Stimulated activated CD4-positive, alpha-beta T cell treated with anti-CD3 and anti-CD28 coated beads, Interleukin-2, amount 100 ng/mL, for 48 hours (primary cell): ENCODE results near the gene BCAS4.

ENCODE experiments used
- DNase-seq, 2 donors: peaks; one replicate each; pipeline ENCODE4 v3.0.0-alpha.2; 2020

Gene BCAS4

DNA sequence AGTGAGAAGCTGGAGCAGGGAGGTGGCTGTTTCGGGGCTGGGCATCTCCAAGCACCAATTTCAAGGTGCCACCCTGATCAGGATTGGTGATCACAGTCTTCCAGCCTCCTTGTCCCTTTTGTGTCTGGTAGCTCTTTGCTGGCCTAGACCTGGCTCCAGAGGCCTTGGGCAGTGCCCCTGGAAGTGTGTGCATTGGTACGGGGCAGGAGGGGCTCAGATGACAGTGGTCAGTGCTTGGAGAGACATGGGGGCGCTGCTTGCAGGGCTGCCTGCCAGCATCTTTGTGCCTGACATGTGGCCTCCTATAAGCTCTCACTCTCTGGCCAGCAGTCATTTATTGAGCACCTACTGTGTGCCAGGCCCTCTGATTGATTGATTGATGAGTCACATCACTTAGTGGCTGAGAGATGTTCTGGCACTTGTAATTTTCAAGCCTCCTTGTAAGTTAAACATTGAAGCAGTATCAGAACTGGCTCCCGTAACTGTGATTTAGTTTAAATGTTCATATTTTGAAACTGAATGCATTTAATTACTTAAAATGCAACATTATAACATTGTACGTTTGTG, 61.7 kb downstream of the BCAS4 start:
- DNase-seq: no peak

DNA sequence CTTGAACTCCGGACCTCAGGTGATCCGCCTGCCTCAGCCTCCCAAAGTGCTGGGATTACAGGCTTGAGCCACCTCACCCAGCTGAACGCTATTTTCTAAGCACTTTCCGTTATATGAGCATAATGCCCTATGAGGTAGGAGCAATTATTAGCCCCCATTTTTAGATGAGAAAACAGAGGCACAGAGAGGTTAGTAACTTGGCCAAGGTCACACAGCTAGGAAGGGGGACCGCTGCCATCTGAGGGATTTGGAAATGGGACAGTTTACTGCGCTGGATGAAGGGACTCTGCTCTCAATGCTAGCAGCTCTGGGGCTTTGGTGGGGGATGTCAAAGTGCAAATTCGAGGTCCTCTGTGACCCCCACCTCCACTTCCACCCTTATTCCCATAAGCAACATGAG, 62.5 kb downstream of the BCAS4 start:
- no peak for DNase-seq

DNA sequence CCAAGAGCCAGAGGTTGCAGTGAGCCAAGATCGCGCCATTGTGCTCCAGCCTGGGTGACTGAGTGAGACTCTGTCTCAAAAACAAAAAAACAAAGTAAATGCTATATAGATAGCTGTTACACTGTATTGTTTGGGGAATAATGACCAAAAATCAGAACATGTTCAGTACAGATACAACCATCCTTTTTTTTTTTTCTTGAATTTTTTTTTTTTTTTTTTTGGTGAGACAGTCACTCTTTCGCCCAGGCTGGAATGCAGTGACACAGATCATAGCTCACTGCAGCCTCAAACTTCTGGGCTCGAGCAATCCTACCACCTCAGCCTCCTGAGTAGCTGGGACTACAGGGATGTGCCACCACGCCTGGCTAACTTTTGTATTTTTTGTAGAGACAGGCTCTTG, 63.7 kb downstream of the BCAS4 start:
- no peak for DNase-seq

DNA sequence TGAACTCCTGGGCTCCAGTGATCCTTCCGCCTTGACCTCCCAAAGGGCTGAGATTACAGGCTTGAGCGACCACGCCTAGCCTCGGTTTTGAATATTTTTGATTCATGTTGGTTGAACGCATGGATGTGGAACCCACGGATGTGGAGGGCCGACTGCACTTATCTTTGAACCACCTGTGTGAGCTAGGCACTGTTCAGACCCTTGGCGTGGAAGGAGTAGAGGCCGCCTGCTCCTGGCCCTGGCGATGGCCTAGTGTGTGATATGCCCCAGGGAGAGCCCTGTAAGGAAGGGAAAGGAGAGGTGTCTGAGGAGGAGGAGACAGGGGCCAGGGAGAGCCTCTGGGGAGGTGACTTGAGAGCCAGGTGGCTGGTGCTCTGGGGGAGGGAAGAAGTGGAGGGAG, 64.3 kb downstream of the BCAS4 start:
- DNase-seq: no peak

DNA sequence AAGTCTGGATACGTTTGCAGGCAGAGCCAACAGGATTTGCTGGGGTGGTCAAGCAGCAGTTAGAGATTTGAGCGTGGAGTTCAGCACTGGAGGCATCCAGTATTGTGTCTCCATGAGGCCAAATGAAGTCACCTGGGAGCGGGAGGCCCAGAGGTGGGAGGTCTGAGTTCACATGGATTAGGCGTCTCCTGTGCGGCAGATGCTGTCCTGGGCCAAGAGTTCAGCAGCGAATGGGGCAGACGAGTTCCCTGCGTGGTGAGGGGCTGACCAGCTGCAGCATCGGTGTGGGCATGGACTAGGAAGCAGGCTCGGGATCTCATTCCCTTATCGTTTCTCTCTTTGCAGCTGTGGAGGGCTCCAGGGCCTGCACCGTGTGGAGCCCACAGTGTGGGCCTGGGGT, 66.2 kb downstream of the BCAS4 start:
- DNase-seq: no peak

DNA sequence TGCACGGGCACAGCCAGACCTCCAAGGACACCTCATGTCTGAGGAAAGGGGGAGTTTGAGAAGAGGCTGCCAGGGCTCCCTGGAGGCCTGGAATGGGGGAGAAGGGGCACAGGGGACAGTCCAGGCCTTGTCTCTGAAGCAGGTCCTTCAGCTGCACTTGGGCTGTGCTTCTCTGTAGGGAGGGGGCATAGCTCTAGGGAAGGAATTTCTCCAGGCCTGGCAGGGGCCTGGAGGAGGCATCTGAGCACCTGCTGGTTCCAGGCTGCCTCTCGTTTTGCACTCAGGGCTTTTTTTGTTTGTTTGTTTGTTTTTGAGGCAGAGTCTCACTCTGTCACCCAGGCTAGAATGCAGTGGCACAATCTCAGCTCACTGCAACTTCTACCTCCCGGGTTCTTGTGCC, 67.7 kb downstream of the BCAS4 start:
- DNase-seq: no peak

DNA sequence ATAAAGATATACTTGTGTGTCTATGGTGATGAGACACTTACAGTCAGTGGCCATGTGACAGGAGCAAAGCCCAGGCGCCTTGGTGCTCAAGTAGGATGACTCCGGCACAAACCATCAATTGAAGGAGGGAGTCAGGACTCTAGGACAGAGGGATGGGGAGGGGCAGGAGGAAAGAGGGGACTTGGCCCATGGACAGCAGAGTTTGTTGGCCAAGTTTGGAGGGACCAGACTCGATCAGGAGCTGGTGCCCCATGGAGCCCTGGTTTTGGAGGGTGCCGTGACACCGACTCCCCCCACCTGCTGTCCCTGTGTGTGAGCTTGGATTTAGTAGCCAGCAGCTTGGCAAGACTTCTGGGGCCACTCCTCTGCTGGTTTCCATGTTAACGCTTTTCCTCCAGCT, 70.3 kb downstream of the BCAS4 start:
- no peak for DNase-seq

DNA sequence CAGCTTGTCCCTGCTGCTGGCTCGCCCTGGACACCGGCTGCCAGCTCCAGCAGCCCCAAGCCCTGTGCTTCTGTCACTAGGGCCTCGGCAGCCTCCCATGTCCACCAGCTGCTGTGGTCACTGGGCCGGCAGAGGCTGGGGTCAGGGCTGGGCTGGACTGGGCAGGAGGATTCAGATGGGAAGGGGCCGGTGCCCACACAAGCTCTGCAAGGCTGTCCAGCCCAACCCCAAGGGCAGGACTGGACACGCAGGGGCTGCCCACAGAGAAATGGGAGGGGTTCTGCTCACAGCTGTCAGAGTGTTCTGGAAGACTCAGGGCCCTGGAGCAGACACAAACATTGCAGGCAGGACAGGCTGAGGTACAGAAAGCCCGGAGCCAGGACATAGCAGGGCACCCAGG, 70.7 kb downstream of the BCAS4 start:
- no peak for DNase-seq

DNA sequence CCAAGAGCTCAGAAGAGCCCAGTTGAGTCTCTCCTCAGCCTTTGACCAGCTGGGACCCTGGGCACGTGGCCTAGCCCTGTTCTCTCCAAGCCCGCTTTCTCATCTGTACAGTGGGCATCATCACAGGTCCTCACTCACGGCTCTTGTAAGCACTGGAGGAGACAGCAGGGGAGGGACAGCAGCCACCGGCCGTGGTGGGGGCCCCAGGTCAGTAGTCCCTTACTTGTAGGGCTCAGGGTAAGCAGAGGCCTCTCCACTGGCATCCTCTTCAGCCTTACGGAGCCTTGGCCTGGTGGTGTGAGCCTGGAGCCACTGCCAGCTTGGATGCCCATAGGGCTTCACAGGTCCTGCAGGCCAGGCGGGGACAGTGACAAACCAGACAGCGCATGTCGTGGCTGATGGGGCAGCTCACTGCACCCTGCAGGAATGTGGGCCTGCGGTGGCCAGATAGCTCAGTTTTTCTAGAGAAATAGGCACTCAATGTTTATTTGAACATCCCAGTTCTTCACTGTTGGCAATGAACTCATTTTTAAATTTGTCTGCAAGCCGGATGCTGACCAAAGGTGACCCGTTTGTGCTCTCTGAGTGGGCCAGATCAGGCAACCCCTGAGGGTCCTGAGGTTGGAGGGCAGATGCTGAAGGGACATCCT, 71.3 kb downstream of the BCAS4 start:
- no peak for DNase-seq

DNA sequence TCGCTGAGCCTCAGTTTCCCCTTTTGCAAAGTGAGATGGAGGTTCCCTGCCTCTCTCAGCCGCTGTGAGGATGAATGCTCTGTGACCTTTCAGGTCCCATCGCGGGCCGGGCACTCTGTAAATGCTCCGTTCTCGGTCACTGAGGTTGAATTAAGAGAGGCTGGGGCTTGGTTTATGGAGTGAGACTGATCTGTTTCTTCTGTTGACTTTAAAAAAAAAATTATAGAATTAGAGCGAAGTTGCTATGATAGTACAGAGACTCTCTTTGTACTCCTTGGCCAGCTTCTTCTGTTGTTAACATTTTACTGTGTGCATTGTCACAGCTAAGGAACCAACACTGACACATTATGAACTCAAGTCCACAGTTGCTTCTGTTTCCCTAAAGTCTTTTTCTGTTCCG, 72.0 kb downstream of the BCAS4 start:
- no peak for DNase-seq

DNA sequence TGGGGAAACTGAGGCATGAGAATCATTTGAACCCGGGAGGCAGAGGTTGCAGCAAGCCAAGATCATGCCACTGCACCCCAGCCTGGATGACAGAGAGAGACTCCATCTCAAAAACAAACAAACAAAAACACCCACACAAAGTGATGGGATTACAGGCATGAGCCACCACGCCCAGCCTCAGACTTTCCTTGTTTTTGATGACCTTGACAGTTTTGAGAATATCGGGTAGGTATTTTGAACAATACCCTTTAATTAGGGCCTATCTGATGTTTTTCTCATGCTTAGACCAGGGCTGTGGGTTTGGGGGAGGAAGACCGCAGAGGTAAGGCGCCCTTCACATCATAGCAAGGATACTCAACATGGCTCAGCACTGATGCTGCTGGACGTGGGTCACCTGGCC, 72.9 kb downstream of the BCAS4 start:
- DNase-seq: no peak

DNA sequence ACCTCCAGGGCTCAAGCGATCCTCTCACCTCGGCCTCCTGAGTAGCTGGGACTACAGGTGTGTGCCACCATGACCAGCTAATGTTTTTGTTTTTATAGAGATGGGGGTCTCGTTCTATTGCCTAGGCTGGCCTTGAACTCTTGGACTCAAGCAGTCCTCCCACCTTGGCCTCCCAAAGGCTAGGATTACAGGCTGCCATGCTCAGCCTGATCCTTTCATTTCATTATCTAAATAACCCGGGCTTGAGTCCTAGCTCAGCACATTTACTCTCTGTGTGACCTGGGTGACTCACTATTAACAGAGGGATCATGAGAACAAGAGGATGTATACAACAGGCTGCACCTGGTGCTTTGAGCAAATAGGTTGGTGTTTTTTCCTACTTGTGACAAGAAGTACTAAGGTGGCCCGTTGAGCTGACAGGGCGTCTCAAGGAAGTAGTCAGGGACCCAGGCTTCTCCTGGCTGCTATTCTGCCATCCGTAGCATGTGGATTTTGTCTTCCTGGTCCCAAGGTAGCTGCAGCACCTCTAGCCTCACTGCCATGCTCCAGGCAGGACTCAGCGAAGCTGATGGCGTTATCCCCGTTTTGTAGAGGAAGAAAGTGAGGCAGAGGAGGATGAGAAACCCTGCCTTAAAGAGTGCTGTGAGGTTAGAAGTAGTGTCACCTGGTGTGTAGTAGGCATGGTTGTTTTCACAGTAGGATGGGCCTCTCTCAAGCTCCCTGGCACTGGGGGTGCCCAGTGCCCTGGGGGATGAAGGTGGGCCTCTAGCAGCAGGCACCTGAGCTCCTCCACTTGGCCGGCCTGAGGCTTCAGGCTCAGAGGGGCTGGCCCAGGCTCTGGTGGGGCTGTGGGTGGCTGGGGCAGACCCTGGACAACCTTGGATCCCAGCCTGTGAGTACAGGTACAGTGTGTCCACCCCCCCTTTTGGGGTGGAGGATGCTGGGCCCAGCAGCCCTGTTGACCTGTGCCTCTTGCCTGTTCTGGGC, 73.9 kb downstream of the BCAS4 start:
- DNase-seq: no peak

DNA sequence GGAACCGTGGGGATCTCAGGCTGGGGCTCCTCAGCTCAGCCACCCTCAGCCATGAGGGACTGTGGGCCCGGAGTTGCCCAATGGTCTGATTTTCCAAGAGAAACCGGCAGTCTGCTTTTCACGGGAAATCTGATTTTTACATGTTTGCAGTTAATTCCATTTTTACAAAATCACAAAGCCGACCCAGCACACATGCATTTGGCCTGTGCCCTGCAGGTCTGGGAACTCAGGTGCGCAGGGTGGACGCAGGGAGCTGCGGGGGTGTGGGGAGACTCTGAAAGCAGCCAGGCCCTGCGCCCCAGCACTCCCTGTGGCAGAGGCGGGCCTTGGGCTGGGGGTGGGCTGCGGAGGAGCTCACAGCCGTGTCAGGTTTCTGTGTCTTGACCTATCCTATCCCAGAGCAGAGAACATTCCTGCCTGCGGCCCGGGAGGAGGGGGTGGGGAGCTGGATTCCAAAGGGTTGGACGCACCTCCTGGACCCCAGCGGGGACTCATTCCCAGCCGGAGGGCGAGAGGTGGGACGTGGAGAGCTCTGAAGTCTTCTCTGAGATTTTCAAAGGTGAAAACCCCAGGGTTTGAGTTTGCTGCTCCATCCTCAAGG, 75.8 kb downstream of the BCAS4 start:
- no peak for DNase-seq

DNA sequence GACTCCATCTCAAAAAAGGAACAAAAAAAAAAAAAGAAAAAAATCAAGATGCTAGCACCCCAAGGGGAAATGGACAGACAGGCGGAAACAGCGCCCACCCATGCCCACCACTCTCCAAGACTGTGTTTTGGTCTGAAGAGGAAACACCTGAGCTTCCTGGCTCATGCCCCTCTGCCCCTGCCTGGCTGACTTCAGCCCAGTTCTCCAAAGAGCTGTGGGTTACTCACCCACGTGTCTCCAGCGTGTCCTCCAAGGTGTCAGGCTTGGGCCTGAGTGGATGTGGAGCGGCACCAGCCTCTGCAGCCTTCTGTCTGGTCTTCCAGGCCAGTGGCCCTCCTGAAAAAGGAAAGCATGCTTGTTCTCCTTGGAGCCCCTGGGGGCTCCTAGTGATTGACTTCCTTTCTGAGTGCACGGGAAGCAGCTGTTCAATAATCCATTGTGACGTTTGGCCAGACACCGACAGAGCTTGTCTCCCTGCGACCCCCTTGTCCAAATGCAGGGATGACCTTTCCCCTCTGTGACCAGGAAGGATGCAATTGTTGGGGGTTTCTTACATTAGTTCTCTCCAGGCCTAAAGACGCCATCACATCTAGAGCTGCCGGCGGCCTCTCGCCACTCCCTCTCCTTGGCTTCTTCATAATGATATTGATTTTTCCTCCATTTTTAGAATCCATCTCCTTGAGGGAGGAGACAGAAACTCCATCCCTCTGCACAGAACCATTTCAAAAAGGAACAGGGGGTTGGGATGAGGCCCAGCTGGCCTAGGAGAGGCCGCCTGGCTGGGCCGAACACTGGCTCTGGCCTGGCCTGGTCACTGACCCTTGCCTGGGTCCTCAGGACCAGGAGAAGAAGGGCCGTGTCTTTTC, 77.9 kb downstream of the BCAS4 start:
- no peak for DNase-seq

DNA sequence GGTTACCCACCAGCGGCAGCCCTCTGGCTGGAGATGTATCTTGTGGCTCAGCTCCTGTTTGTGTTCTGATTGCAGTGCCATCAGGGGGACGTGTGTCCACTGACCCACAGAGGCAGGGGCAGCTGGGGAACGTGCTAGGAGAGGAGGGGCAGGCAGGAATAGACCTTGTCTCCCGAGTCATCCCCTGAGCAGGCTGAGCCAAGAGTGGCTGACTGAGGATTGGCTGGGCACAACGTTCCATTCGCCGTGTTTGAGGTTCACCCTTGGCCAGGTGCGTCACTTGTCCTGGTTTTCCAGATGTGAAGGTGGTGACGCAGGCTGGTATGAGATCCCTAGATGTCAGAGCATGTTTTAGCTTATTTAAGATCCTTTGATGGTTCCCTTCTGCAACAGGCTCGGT, 78.7 kb downstream of the BCAS4 start:
- DNase-seq: no peak

DNA sequence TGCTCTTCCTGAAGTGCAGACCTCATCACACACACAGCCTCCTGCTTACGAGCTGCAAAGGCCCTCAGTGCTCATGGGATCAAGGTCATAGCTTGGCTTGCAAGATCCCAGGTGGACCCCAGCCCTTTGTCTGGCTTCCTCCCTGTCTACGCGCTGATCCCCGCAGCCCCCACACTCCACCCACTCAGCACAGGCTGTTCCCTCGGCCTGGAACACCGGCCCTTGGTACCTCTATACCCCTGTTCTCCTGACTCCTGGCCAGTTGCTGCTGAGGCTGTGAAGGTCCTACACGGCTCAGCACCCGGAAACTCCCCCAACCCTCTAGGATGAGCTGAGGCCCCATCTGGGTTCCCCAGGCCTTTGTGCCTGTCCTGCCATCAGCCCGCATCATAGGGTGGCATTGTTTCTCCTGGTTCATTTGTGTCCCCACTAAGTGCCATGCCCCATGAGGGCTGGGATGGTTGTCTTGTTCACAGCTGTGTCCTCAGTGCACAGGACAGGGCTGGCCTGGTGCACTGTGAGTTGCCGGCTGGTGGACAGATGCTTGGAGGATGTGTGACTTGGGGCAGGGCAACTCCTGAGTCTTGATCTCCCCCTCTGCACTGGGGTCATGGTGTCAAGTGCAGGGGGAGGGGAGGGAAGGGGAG, 79.4 kb downstream of the BCAS4 start:
- DNase-seq: no peak

DNA sequence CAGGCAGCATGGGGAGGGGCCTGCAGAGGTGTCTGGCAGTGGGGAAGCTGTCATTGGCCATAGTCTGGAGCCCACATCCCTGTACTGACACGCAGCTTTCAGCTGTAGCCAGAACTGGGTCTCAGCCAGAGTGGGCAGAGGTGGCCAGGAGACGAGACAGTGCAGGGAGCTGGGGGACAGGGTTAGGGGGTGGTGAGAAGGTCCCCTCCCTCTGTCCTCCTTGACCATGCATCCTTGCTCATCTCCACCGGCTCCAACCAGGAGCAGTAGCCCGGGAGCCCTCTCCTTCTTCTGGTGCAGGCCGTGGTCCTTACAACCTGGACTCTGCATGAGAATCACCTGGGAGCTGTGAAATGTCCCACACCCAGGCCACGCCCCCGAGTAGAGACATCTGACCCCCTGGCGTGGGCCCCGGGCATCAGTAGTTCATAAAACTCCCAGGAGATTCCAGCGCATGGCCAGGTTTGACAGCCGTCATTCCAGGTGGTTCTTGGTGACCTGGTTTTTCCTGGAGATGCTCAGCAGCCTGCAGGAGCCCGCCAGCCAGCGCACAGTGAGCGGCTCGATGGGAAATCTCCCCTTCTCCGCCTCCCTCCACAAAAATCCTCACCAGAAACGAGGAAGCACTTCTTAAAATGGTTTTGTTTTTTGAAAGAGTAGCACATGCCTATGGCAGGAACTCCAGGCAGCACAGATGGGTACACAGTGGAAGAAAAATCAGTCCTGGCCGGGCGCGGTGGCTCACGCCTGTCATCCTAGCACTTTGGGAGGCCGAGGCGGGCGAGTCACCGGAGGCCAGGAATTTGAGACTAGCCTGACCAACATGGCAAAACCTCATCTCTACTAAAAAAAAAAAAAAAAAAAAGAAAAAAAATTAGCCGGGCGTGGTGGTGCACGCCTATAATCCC, 80.2 kb downstream of the BCAS4 start:
- no peak for DNase-seq

DNA sequence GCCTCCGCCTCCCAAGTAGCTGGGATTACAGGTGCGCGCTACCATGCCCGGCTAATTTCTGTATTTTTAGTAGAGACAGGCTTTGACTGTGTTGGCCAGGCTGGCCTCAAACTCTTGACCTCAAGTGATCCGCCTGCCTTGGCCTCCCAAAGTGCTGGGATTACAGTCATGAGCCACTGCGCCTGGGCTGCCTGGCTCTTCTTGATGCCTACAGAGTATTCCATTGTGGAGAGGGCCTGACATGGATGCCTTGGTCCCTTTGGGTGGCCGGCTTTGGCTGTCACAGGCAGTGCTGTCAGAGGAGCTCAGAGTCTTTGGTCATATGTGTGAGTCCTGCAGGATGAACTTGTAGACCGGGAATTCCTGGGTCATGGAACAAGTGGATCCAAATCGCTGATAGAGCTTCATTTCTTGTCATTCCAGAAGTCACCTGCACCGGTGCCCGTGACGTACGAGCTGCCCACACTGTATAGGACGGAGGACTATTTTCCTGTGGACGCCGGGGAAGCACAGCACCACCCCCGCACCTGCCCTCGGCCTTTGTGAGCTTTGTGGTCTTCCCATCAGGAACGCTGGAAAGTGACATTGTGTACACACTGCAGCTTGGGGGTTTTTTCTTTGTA, 81.3 kb downstream of the BCAS4 start:
- DNase-seq: no peak

DNA sequence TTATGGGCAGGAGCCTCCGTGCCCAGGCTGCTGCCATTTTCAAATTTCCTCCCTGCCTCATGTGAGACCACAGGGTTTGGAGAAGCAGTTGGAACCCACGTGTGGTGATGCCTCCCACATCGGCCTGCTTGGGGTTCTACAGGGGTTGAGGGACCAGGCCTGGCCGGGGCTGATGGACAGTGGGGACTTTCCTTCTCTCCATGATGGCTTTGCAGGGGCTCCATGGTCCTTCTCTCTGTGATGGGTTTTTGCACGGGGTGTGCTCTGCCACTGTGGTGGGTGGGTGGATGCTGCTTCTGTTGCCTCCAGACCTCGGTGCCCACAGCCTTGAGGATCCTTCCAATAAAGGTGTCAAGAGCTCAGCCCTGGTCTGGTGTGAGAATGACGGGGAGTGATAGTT, 82.0 kb downstream of the BCAS4 start:
- DNase-seq: no peak

DNA sequence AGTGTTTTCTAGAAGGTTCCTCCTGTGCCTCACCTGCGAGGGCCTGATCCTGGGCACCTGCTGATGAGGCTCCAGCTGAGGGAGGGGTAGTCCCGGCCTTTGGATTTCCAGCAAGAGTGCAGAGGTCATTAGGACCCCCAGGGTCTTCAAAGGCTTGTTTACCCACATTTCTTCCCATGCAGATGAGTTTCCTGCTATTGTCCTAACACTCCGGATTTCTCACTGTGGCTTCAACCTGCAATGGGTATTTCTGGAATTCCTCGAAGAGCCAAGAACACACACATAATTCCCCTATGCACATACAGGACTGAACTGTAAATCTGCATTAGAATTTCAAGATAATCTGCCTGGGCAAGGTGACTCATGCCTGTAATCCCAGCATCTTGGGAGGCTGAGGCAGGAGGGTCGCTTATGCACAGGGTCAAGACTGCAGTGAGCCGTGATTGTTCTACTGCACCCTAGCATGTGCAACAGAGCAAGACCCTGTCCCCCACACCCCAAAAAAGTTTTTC, 82.4 kb downstream of the BCAS4 start:
- no peak for DNase-seq
